DND-41 (cell line): ENCODE measurements around the gene SPATA17.

ENCODE experiments used
- EZH2 ChIP-seq: IDR thresholded peaks from 3 replicates; pipeline ENCODE4 v1.6.1; 2012; ENCODE audit warnings: borderline replicate concordance, low read depth, mild to moderate bottlenecking, moderate library complexity, low read length, inconsistent platforms; ENCODE audit not compliant: severe bottlenecking
- TF ChIP-seq, protein P1 (sequence below): IDR thresholded peaks from 2 replicates; pipeline ENCODE4 v1.5.1; 2012; ENCODE audit warnings: borderline replicate concordance, low read length, moderate library complexity, mild to moderate bottlenecking; ENCODE audit not compliant: poor library complexity, severe bottlenecking; ENCODE audit errors: extremely low read depth

DNA sequence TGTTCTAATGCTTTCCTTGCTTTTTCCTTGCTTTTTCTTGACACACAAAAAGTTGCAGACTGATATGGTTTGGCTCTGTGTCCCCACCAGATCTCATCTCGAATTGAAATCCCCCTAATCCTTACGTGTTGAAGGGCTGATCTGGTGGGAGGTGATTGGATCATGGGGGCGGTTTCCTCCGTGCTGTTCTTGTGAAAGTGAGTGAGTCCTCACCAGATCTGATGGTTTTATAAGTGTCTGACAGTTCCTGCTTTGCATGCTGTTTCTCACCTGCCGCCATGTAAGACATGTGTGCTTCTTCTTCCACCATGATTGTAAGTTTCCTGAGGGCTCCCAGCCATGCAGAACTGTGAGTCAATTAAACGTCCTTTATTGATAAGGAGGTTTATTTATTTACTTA is 11.3 kb downstream of the SPATA17 start:
- TF ChIP-seq, protein P1, sequence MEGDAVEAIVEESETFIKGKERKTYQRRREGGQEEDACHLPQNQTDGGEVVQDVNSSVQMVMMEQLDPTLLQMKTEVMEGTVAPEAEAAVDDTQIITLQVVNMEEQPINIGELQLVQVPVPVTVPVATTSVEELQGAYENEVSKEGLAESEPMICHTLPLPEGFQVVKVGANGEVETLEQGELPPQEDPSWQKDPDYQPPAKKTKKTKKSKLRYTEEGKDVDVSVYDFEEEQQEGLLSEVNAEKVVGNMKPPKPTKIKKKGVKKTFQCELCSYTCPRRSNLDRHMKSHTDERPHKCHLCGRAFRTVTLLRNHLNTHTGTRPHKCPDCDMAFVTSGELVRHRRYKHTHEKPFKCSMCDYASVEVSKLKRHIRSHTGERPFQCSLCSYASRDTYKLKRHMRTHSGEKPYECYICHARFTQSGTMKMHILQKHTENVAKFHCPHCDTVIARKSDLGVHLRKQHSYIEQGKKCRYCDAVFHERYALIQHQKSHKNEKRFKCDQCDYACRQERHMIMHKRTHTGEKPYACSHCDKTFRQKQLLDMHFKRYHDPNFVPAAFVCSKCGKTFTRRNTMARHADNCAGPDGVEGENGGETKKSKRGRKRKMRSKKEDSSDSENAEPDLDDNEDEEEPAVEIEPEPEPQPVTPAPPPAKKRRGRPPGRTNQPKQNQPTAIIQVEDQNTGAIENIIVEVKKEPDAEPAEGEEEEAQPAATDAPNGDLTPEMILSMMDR: no peak
- no peak for TF ChIP-seq EZH2
